ENCODE measurements around the gene ZNF362. TPM values are rescaled to one million over a fixed set of nuclear protein-coding genes. Genes with fewer than 3 reads are reported as not detected.
A peak's percentile ranks its signal among the peaks of the same experiment; 100 is the strongest.

The ZNF362 gene
- total RNA-seq, 1 donor from 2014 or later = 10.9 TPM

DNA sequence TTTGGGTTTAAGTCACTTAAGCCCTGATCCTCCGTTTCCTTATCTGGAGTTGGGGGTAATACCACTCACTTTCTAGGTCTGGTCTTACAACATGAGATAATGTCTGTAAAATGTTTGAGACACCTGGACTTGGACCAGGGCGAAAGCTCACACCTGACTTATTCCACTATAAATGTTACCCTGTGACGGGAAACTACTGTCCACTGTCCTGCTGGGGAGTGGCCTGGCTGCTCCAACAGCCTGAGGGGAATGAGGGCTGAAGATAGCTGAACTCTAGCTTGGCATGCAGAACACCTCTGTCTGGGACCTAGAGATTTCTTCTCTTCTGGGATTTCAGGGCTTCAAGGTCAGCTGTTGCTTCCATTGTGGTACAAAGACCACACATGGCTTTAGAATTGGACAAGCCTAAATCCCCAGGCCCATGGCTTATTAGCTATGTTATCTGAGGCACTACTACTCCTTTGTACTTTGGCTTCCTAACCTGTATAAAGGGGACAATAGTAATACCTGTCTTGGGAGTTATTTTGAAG is 74.1 kb downstream of the ZNF362 start:
- peaks cover 65% of the 10 kb centered on the region for H4K20me1 ChIP-seq (ENCODE audit: low read depth)
- no peak overlapping the region for H3K4me3 Mint-ChIP-seq
- no peak overlapping the region for H2AFZ ChIP-seq (replicated peaks)
- H3K4me2 ChIP-seq = no peak overlapping the region
- peaks cover 20% of the 10 kb centered on the region for H3K4me1 ChIP-seq
- H3K9me3 ChIP-seq (ENCODE audit: low read depth) = no peaks in the 10 kb centered on the region
- H3K9me3 Mint-ChIP-seq = no peaks in the 10 kb centered on the region
- no peak overlapping the region for H3K27ac Mint-ChIP-seq
- no peak overlapping the region for H3K27ac ChIP-seq
- peaks cover 24% of the 10 kb centered on the region for H3K4me1 Mint-ChIP-seq
- TF ChIP-seq, protein P1, sequence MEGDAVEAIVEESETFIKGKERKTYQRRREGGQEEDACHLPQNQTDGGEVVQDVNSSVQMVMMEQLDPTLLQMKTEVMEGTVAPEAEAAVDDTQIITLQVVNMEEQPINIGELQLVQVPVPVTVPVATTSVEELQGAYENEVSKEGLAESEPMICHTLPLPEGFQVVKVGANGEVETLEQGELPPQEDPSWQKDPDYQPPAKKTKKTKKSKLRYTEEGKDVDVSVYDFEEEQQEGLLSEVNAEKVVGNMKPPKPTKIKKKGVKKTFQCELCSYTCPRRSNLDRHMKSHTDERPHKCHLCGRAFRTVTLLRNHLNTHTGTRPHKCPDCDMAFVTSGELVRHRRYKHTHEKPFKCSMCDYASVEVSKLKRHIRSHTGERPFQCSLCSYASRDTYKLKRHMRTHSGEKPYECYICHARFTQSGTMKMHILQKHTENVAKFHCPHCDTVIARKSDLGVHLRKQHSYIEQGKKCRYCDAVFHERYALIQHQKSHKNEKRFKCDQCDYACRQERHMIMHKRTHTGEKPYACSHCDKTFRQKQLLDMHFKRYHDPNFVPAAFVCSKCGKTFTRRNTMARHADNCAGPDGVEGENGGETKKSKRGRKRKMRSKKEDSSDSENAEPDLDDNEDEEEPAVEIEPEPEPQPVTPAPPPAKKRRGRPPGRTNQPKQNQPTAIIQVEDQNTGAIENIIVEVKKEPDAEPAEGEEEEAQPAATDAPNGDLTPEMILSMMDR (IDR thresholded peaks at IDR 0.05) = no peak
- TF ChIP-seq EZH2phosphoT487 (IDR thresholded peaks at IDR 0.05) (no peak), EZH2 (IDR thresholded peaks at IDR 0.05) (no peak)
- H3K36me3 ChIP-seq = peaks cover 7% of the 10 kb centered on the region
- peaks cover 11% of the 10 kb centered on the region for H3F3A ChIP-seq (ENCODE audit: low read depth)
- peaks cover 65% of the 10 kb centered on the region for H3K36me3 Mint-ChIP-seq
- H3K4me3 ChIP-seq = no peak overlapping the region
- no peak for DNase-seq (ENCODE audit: low spot score)
- H3K9ac ChIP-seq = no peak overlapping the region
- peaks cover 3% of the 10 kb centered on the region for H3K27me3 Mint-ChIP-seq (ENCODE audit: insufficient read depth, low read depth)
- H3K79me2 ChIP-seq (ENCODE audit: low read depth) = peaks cover 41% of the 10 kb centered on the region
- no peaks in the 10 kb centered on the region for H3K27me3 ChIP-seq

DNA sequence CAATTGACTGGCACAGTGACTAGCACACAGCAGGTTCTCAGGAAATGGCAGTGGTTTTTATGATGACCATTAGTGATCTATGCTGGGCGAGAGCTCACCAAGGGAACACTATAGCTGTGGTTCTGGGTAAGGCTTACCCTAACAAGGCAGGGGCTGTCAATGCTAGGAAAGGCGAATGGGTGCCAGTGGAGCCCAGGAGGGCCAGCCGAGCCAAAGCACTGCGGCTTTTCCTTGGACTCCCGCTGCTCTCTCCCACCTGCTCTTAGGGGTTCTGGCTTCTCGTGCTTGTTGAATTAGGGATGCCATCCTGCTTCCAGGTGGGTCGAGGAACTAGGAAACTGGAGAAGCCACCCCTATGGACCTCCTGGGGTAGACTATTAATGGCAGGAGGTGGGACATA is 74.6 kb downstream of the ZNF362 start:
- peaks cover 61% of the 10 kb centered on the region for H3K36me3 Mint-ChIP-seq
- H3K9me3 Mint-ChIP-seq = no peaks in the 10 kb centered on the region
- peaks cover 4% of the 10 kb centered on the region for H3K36me3 ChIP-seq

DNA sequence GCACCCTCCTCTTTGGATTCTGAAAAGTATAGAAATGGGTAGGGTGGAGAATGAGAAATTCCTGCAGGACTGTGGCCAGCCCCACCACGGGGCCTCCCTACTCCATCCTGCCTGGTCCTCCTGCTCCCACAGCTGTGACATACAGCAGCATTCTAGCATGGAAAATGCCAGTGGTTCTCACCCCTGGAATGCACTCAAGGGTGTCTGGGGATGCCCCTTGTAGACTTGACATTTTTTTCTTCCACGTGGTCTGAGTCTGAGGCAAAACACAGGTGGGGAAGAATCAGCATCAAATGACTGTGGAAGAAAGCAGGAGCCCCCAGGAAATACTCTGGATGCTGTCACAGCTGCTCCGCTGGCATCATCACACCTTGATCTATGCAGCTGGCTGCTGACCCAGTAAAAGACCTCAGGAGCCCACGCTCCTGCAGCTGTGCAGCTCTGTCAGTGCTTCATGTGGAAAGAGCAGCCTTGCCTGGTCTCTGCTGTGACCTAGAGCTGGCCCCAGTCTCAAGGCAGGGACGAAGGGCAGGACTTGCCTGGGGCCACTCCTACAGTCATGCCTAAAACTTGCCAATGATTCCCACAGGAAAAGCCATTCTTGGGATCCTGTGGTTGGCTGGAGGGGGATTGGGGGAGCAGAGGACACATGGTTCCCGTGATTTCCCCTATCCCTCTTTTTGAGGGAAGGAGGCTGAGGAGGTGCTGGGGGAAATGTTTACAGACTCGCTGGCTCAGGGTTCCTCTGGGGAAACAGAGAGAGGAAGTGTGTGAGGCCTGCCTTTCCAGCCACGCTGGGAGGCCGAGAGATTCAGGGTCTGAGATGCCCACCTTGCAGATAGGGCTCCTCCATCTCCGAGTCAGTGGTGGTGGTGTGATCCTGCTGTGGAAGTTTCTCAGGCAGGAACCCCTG is 75.4 kb downstream of the ZNF362 start:
- DNase-seq (ENCODE audit: low spot score) = no peak
- peak overlapping the region; percentile 31 for H3K27ac Mint-ChIP-seq
- H3K36me3 ChIP-seq = no peaks in the 10 kb centered on the region

More for the DNA sequence above, 74.6 kb downstream of the ZNF362 start:
- no peak for DNase-seq (ENCODE audit: low spot score)
- peaks cover 20% of the 10 kb centered on the region for H3K4me1 ChIP-seq
- TF ChIP-seq EZH2 (IDR thresholded peaks at IDR 0.05) = no peak
- no peak for TF ChIP-seq EZH2phosphoT487 (IDR thresholded peaks at IDR 0.05)
- no peak overlapping the region for H3K27ac ChIP-seq
- H3K4me3 Mint-ChIP-seq = no peak overlapping the region
- H3K9me3 ChIP-seq (ENCODE audit: low read depth) = no peaks in the 10 kb centered on the region
- H3K27me3 Mint-ChIP-seq (ENCODE audit: insufficient read depth, low read depth) = peaks cover 3% of the 10 kb centered on the region
- peaks cover 6% of the 10 kb centered on the region for H3F3A ChIP-seq (ENCODE audit: low read depth)
- H3K4me2 ChIP-seq = no peak overlapping the region
- no peak overlapping the region for H3K9ac ChIP-seq
- H2AFZ ChIP-seq (replicated peaks) = no peak overlapping the region
- no peak overlapping the region for H3K4me3 ChIP-seq
- H3K79me2 ChIP-seq (ENCODE audit: low read depth) = peaks cover 46% of the 10 kb centered on the region
- H3K27me3 ChIP-seq = no peaks in the 10 kb centered on the region
- peaks cover 25% of the 10 kb centered on the region for H3K4me1 Mint-ChIP-seq
- H4K20me1 ChIP-seq (ENCODE audit: low read depth) = peaks cover 66% of the 10 kb centered on the region
- no peak overlapping the region for H3K27ac Mint-ChIP-seq

More for the DNA sequence above, 75.4 kb downstream of the ZNF362 start:
- Histone ChIP-seq H3K27me3 (no peaks in the 10 kb centered on the region), H3K9ac (no peak overlapping the region), H2AFZ (replicated peaks) (no peak overlapping the region), H3K9me3 (ENCODE audit: low read depth) (no peaks in the 10 kb centered on the region), H4K20me1 (ENCODE audit: low read depth) (peaks cover 68% of the 10 kb centered on the region), H3K4me2 (no peak overlapping the region), H3K4me3 (no peak overlapping the region), H3K79me2 (ENCODE audit: low read depth) (peaks cover 54% of the 10 kb centered on the region), H3F3A (ENCODE audit: low read depth) (peaks cover 3% of the 10 kb centered on the region), H3K4me1 (peaks cover 26% of the 10 kb centered on the region), H3K27ac (no peak overlapping the region)
- peaks cover 59% of the 10 kb centered on the region for H3K36me3 Mint-ChIP-seq
- peaks cover 31% of the 10 kb centered on the region for H3K4me1 Mint-ChIP-seq
- peak overlapping the region; percentile 48 for H3K4me3 Mint-ChIP-seq
- peaks cover 3% of the 10 kb centered on the region for H3K27me3 Mint-ChIP-seq (ENCODE audit: insufficient read depth, low read depth)
- TF ChIP-seq EZH2phosphoT487 (IDR thresholded peaks at IDR 0.05) (no peak), EZH2 (IDR thresholded peaks at IDR 0.05) (no peak)
- TF ChIP-seq, protein P1 (IDR thresholded peaks at IDR 0.05) = no peak
- no peaks in the 10 kb centered on the region for H3K9me3 Mint-ChIP-seq

All from neural progenitor cell (in vitro differentiated cells).